MCF 10A (cell line): ENCODE results near the gene BTBD6. TPM values are rescaled to one million over a fixed set of nuclear protein-coding genes. Genes with fewer than 3 reads are reported as not detected.

Experiments used
- BruUV-seq: library from RNA; stranded (reverse); fragments of 400-500 nt; replicated peaks from 2 replicates; lab custom pipeline; 2021; lab: Mats Ljungman, UMichigan
- CTCF ChIA-PET: fragments of 300-600 bp; sonication (Branson Sonifier 250); formaldehyde crosslinking; extraction: SDS; loops from one replicate; lab custom pipeline; 2021; ENCODE audit warnings: antibody characterized with exemption, inconsistent platforms; lab: Yijun Ruan, JAX
- POLR2A ChIA-PET: fragments of 300-600, 350-650 bp; sonication (Branson Sonifier 250); formaldehyde crosslinking; extraction: SDS; loops from one replicate; lab custom pipeline; 2020; ENCODE audit warnings: antibody characterized with exemption, inconsistent platforms; lab: Yijun Ruan, JAX
- DNase-seq: peaks from one replicate; pipeline ENCODE4 v3.0.0-alpha.2; 2018; ENCODE audit not compliant: unreplicated experiment
- H3K27ac Mint-ChIP-seq: one replicate; pipeline ENCODE4 v1.8.0; 2022; ENCODE audit warnings: mild to moderate bottlenecking, low read depth, mixed read lengths; ENCODE audit not compliant: unreplicated experiment
- H3K27me3 Mint-ChIP-seq: one replicate; pipeline ENCODE4 v1.8.0; 2022; ENCODE audit warnings: mixed read lengths; ENCODE audit not compliant: insufficient read depth, unreplicated experiment
- H3K36me3 Mint-ChIP-seq: one replicate; pipeline ENCODE4 v1.8.0; 2022; ENCODE audit warnings: mild to moderate bottlenecking, moderate library complexity, mixed read lengths; ENCODE audit not compliant: insufficient read depth, unreplicated experiment
- H3K4me1 Mint-ChIP-seq: one replicate; pipeline ENCODE4 v1.8.0; 2022; ENCODE audit warnings: mixed read lengths; ENCODE audit not compliant: insufficient read depth, unreplicated experiment
- H3K4me3 Mint-ChIP-seq: one replicate; pipeline ENCODE4 v1.8.0; 2022; ENCODE audit warnings: mild to moderate bottlenecking, moderate library complexity, mixed read lengths; ENCODE audit not compliant: unreplicated experiment
- H3K9me3 Mint-ChIP-seq: one replicate; pipeline ENCODE4 v1.8.0; 2022; ENCODE audit warnings: mixed read lengths; ENCODE audit not compliant: unreplicated experiment
- intact Hi-C: fragments of 100-400 bp; cut with micrococcal nuclease; formaldehyde crosslinking; loops from 2 replicates; pipeline ENCODE4 v1.14.1; 2022
- total RNA-seq: library from RNA; stranded (reverse); gene quantifications from 2 replicates; pipeline ENCODE4 v1.2.3, GENCODE V29; 2022
- TF ChIP-seq, protein P1 (sequence below): fragments of 200-600 bp; IDR thresholded peaks from one replicate; pipeline ENCODE4 v1.8.0; 2022; ENCODE audit warnings: antibody characterized with exemption, mild to moderate bottlenecking; ENCODE audit not compliant: unreplicated experiment

The BTBD6 gene
- total RNA-seq, 1 experiment from 2014 or later = 24.5 TPM

- H3K36me3 Mint-ChIP-seq = peaks cover 27% of the 10 kb centered on the region
- H3K4me3 Mint-ChIP-seq = no peak overlapping the region
- CTCF ChIA-PET = interaction anchor here (0.6 to 1.0 kb wide), 3 partner anchors 26 to 149 kb away, joined by 3 read pairs; no protein-coding TSS in a partner anchor
- no peak overlapping the region for H3K27ac Mint-ChIP-seq
- no peaks in the 10 kb centered on the region for H3K9me3 Mint-ChIP-seq
- H3K27me3 Mint-ChIP-seq = no peaks in the 10 kb centered on the region
- intact Hi-C loops = no loop called here
- TF ChIP-seq, protein P1, sequence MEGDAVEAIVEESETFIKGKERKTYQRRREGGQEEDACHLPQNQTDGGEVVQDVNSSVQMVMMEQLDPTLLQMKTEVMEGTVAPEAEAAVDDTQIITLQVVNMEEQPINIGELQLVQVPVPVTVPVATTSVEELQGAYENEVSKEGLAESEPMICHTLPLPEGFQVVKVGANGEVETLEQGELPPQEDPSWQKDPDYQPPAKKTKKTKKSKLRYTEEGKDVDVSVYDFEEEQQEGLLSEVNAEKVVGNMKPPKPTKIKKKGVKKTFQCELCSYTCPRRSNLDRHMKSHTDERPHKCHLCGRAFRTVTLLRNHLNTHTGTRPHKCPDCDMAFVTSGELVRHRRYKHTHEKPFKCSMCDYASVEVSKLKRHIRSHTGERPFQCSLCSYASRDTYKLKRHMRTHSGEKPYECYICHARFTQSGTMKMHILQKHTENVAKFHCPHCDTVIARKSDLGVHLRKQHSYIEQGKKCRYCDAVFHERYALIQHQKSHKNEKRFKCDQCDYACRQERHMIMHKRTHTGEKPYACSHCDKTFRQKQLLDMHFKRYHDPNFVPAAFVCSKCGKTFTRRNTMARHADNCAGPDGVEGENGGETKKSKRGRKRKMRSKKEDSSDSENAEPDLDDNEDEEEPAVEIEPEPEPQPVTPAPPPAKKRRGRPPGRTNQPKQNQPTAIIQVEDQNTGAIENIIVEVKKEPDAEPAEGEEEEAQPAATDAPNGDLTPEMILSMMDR = no peak
- POLR2A ChIA-PET = no interaction called here
- DNase-seq = no peak
- H3K4me1 Mint-ChIP-seq = no peaks in the 10 kb centered on the region
- no TSS peak for BruUV-seq
These were observed 6.7 kb downstream of the BTBD6 start for GRCh38 chr14:105255021-105255507.

GRCh38 chr14:105256292-105256960, 8.1 kb downstream of the BTBD6 start:
- no TSS peak for BruUV-seq
- no peaks in the 10 kb centered on the region for H3K4me1 Mint-ChIP-seq
- H3K27me3 Mint-ChIP-seq = no peaks in the 10 kb centered on the region
- POLR2A ChIA-PET = interaction anchor here (1.2 kb wide), 1 partner anchor 9 kb away, joined by 4 read pairs; no protein-coding TSS in a partner anchor
- DNase-seq = no peak
- no peak overlapping the region for H3K27ac Mint-ChIP-seq
- peaks cover 28% of the 10 kb centered on the region for H3K36me3 Mint-ChIP-seq
- H3K4me3 Mint-ChIP-seq = no peak overlapping the region
- TF ChIP-seq, protein P1 = no peak
- H3K9me3 Mint-ChIP-seq = no peaks in the 10 kb centered on the region
- intact Hi-C loops = no loop called here
- CTCF ChIA-PET = no interaction called here

DNA sequence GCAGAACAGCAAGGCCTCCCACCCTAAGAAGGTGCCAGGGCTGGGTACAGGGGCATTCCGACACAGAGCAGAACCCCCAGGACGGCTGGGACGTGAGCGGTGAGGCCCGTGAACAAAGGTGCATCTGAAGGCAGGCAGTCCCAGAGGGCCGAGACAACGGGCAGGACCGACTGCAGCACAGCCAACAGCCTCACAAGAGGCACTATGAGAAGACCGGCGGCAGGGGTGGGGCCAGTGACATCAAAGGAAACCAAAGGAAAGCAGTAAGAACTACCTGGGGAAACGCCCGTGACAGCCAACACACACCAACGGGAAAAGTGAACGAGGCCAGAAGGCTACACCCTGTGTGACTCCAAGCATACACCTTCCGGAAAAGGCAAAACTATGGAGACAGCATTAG, 9.1 kb downstream of the BTBD6 start:
- intact Hi-C loops = no loop called here
- TF ChIP-seq, protein P1 = no peak
- ChIA-PET CTCF (no interaction called here), POLR2A (no interaction called here)
- H3K4me1 Mint-ChIP-seq = no peaks in the 10 kb centered on the region
- H3K9me3 Mint-ChIP-seq = no peaks in the 10 kb centered on the region
- no peak for DNase-seq
- no TSS peak for BruUV-seq
- no peaks in the 10 kb centered on the region for H3K27me3 Mint-ChIP-seq
- H3K4me3 Mint-ChIP-seq = no peak overlapping the region
- H3K27ac Mint-ChIP-seq = no peak overlapping the region
- H3K36me3 Mint-ChIP-seq = peaks cover 27% of the 10 kb centered on the region

- Mint-ChIP-seq H3K36me3 (peaks cover 38% of the 10 kb centered on the region), H3K27me3 (no peaks in the 10 kb centered on the region), H3K27ac (no peak overlapping the region), H3K4me1 (no peaks in the 10 kb centered on the region), H3K4me3 (no peak overlapping the region), H3K9me3 (no peaks in the 10 kb centered on the region)
- no TSS peak for BruUV-seq
- CTCF ChIA-PET = interaction anchor here (0.6 to 1.9 kb wide), 4 partner anchors 21 to 67 kb away, joined by 3 to 7 read pairs (median 4); no protein-coding TSS in a partner anchor
- intact Hi-C loops = no loop called here
- POLR2A ChIA-PET = interaction anchor here (0.6 kb wide), 1 partner anchor 80 kb away, joined by 3 read pairs; no protein-coding TSS in a partner anchor
- TF ChIP-seq, protein P1 = no peak
- no peak for DNase-seq
These were observed 10.5 kb downstream of the BTBD6 start for GRCh38 chr14:105258846-105259245.
